ENCODE results near the gene TIMP3. TPM values are rescaled to one million over a fixed set of nuclear protein-coding genes. Genes with fewer than 3 reads are reported as not detected.
"Not testable (repeated sequence)": the region's sequence is repeated elsewhere in the genome, so short reads cannot be mapped to it uniquely, and the experiment has no call there.

TIMP3 gene
- polyA plus RNA-seq, 1 of the 3 experiments (the other 2 are of a cell fraction): 26.1 TPM

DNA sequence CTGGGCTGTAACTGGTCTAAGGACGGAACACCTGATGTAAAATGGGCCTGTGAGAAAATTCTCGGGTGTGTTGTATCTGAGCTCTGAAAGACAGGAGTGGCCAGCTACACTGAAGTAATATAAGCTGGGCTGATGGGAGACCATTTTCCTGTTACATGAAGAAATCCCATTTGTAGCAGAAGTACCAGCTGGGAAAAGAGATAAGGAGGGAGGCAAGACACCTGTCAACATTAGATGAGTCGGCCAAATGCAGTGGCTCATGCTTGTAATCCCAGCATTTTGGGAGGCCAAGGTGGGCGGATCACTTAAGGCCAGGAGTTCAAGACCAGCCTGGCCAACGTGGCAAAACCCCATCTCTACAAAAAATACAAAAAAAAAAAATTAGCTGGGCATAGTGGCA, 72.1 kb downstream of the TIMP3 start:
- H4K20me1 ChIP-seq (ENCODE audit: insufficient read depth); POLR2A ChIA-PET; H3K36me3 ChIP-seq (replicated peaks in 1 of 2; ENCODE audit: control insufficient read depth in 1 of 2, insufficient read depth in 2 of 2, low read length in 1 of 2); H3K27me3 ChIP-seq (ENCODE audit: insufficient read depth); H2AFZ ChIP-seq (ENCODE audit: low read depth); H3K27ac ChIP-seq (ENCODE audit: low read depth in 2 of 2, low read length in 1 of 2); H3K9me3 ChIP-seq; H3K4me2 ChIP-seq; H3K4me3 ChIP-seq (ENCODE audit: low read depth in 2 of 2, low read length in 1 of 2); H3F3A ChIP-seq (replicated peaks; ENCODE audit: insufficient read depth); H3K79me2 ChIP-seq (ENCODE audit: insufficient read depth); H3K9ac ChIP-seq; H3K9me2 ChIP-seq; DNase-seq: not testable (repeated sequence)
- H3K4me1 ChIP-seq (ENCODE audit: control insufficient read depth in 1 of 2, insufficient read depth in 2 of 2, low read depth in 1 of 2, low read length in 1 of 2): peaks cover 0 to 11% of the 10 kb centered on the region in 2 experiments; a peak in 1 of 4 replicates
- CTCF ChIA-PET: interaction anchor here (1.1 to 1.2 kb wide), 3 partner anchors 28 to 60 kb away, joined by 3 to 5 read pairs (median 3); no protein-coding TSS in a partner anchor
- WGBS (ENCODE audit: low lambda C conversion rate): 28% methylated on average over 5 of the region's 5 CpGs

DNA sequence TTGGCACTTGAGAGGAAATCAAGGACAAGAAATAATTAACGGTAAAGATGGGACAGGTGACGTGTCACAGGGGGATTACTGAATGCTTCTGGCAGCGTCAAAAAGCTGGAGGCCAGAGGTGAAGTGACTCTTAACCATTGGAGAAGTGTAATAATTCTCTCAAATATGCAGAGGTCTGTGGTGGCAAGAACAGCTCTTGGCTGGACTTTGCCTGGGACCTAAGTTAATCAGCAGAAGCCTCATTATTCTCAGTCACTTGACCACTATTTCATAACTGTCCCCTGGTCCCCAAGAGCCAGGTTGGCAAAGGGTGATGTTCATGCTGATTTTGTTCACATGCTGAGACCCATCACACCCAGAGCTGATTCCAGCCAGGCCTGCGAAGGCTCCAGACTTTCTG, 72.9 kb downstream of the TIMP3 start:
- H3K4me1 ChIP-seq (ENCODE audit: control insufficient read depth in 1 of 2, insufficient read depth in 2 of 2, low read depth in 1 of 2, low read length in 1 of 2): peaks cover 0 to 7% of the 10 kb centered on the region in 2 experiments; a peak in 1 of 4 replicates
- H3K9me3 ChIP-seq: no peaks in the 10 kb centered on the region
- no peak for DNase-seq
- H3K4me3 ChIP-seq (ENCODE audit: low read depth in 2 of 2, low read length in 1 of 2): no peak overlapping the region
- H3K4me2 ChIP-seq: no peak overlapping the region
- H2AFZ ChIP-seq (ENCODE audit: low read depth): no peak overlapping the region
- H3K9ac ChIP-seq: no peak overlapping the region
- ChIA-PET POLR2A (no interaction called here), CTCF (interaction anchor here (1.1 to 1.2 kb wide), 3 partner anchors 27 to 61 kb away, joined by 3 to 5 read pairs (median 3); no protein-coding TSS in a partner anchor)
- H3K27ac ChIP-seq (ENCODE audit: low read depth in 2 of 2, low read length in 1 of 2): no peak overlapping the region
- 65% methylated on average over 4 of the region's 4 CpGs for WGBS (ENCODE audit: low lambda C conversion rate)
- no peaks in the 10 kb centered on the region for H3F3A ChIP-seq (replicated peaks; ENCODE audit: insufficient read depth)
- H3K79me2 ChIP-seq (ENCODE audit: insufficient read depth): no peaks in the 10 kb centered on the region
- H3K9me2 ChIP-seq: no peaks in the 10 kb centered on the region
- H3K27me3 ChIP-seq (ENCODE audit: insufficient read depth): no peaks in the 10 kb centered on the region
- no peaks in the 10 kb centered on the region for H3K36me3 ChIP-seq (replicated peaks in 1 of 2; ENCODE audit: control insufficient read depth in 1 of 2, insufficient read depth in 2 of 2, low read length in 1 of 2)
- H4K20me1 ChIP-seq (ENCODE audit: insufficient read depth): no peaks in the 10 kb centered on the region
- no peak for TF ChIP-seq SMC3 (IDR thresholded peaks at IDR 0.05; ENCODE audit: low read depth, low read length)
- TF ChIP-seq POLR2AphosphoS5 (IDR thresholded peaks at IDR 0.05; ENCODE audit: low read depth, low read length): no peak
- TF ChIP-seq USF2 (IDR thresholded peaks at IDR 0.05; ENCODE audit: borderline replicate concordance, low read depth, low read length): no peak
- no peak for TF ChIP-seq CTCF (IDR thresholded peaks at IDR 0.05)
- no peak for TF ChIP-seq TEAD4 (IDR thresholded peaks at IDR 0.05; ENCODE audit: borderline replicate concordance, insufficient read depth)
- no peak for TF ChIP-seq RXRA (IDR thresholded peaks at IDR 0.05; ENCODE audit: borderline replicate concordance, low read depth)
- TF ChIP-seq EP300 (IDR thresholded peaks at IDR 0.05; ENCODE audit: borderline replicate concordance in 1 of 2, low read depth in 1 of 2, low read length in 1 of 2): no peak
- TF ChIP-seq, protein P1, sequence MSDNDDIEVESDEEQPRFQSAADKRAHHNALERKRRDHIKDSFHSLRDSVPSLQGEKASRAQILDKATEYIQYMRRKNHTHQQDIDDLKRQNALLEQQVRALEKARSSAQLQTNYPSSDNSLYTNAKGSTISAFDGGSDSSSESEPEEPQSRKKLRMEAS (IDR thresholded peaks at IDR 0.05; ENCODE audit: low read depth): no peak
- TF ChIP-seq NFIC (IDR thresholded peaks at IDR 0.05; ENCODE audit: borderline replicate concordance): no peak
- TF ChIP-seq, protein P2, sequence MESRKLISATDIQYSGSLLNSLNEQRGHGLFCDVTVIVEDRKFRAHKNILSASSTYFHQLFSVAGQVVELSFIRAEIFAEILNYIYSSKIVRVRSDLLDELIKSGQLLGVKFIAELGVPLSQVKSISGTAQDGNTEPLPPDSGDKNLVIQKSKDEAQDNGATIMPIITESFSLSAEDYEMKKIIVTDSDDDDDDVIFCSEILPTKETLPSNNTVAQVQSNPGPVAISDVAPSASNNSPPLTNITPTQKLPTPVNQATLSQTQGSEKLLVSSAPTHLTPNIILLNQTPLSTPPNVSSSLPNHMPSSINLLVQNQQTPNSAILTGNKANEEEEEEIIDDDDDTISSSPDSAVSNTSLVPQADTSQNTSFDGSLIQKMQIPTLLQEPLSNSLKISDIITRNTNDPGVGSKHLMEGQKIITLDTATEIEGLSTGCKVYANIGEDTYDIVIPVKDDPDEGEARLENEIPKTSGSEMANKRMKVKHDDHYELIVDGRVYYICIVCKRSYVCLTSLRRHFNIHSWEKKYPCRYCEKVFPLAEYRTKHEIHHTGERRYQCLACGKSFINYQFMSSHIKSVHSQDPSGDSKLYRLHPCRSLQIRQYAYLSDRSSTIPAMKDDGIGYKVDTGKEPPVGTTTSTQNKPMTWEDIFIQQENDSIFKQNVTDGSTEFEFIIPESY (IDR thresholded peaks at IDR 0.05; ENCODE audit: borderline replicate concordance, low read depth): no peak
- TF ChIP-seq USF1 (IDR thresholded peaks at IDR 0.05; ENCODE audit: borderline replicate concordance, low read depth): no peak
- TF ChIP-seq SIN3A (IDR thresholded peaks at IDR 0.05; ENCODE audit: borderline replicate concordance, low read depth, low read length): no peak
- no peak for TF ChIP-seq PBX3 (IDR thresholded peaks at IDR 0.05)
- no peak for TF ChIP-seq GABPA (IDR thresholded peaks at IDR 0.05; ENCODE audit: low read depth)
- TF ChIP-seq FOSL2 (IDR thresholded peaks at IDR 0.05; ENCODE audit: borderline replicate concordance, low read depth): no peak
- no peak for TF ChIP-seq TCF12 (IDR thresholded peaks at IDR 0.05)
- TF ChIP-seq MEF2A (IDR thresholded peaks at IDR 0.05; ENCODE audit: borderline replicate concordance, low read depth): no peak
- TF ChIP-seq GATA2 (CRISPR knock-in tag; IDR thresholded peaks at IDR 0.05): no peak
- no peak for TF ChIP-seq RFX5 (IDR thresholded peaks at IDR 0.05; ENCODE audit: low read length)

Measured in SK-N-SH (cell line).